H1 (cell line): ENCODE measurements around the gene NAV2. TPM values are rescaled to one million over a fixed set of nuclear protein-coding genes. Genes with fewer than 3 reads are reported as not detected.

Experiments used
- CTCF ChIA-PET: fragments of 300-600 bp; sonication (Branson Sonifier 250); formaldehyde crosslinking; loops from one replicate; lab custom pipeline; 2021; ENCODE audit not compliant: partially characterized antibody; lab: Charles Lee
- POLR2A ChIA-PET: fragments of 300-600 bp; sonication (Branson Sonifier 250); formaldehyde crosslinking; loops from one replicate; lab custom pipeline; 2021; ENCODE audit warnings: inconsistent platforms; ENCODE audit not compliant: partially characterized antibody; lab: Charles Lee
- DNase-seq, 2 experiments: peaks; one replicate each; pipeline versions ENCODE4 v3.0.0 to v3.0.0-alpha.2; 2010 to 2022; ENCODE audit warnings: low spot score in 2 of 2, low read depth in 1 of 2, mixed read lengths in 1 of 2
- FAIRE-seq: peaks from 2 replicates; lab custom pipeline; 2011; peaks lifted over from hg19 to GRCh38; lab: Jason Lieb, UNC
- H2AFZ ChIP-seq: 2 replicates; pipeline ENCODE4 v1.8.1; 2012; ENCODE audit warnings: low read length, inconsistent platforms
- H2AK5ac ChIP-seq: 2 replicates; pipeline ENCODE4 v1.6.1; 2013; ENCODE audit warnings: low read depth, low read length
- H2BK120ac ChIP-seq: replicated peaks from 2 replicates; pipeline ENCODE3; 2013; ENCODE audit warnings: low read depth, low read length, inconsistent platforms
- H2BK12ac ChIP-seq: 2 replicates; pipeline ENCODE4 v1.6.1; 2013; ENCODE audit warnings: low read depth, low read length
- H2BK15ac ChIP-seq: 2 replicates; pipeline ENCODE4 v1.6.1; 2013; ENCODE audit warnings: low read length
- H2BK20ac ChIP-seq: 2 replicates; pipeline ENCODE4 v1.6.1; 2013; ENCODE audit warnings: low read length
- H2BK5ac ChIP-seq: 2 replicates; pipeline ENCODE4 v1.6.1; 2013; ENCODE audit warnings: low read depth, low read length
- H3K14ac ChIP-seq: 2 replicates; pipeline ENCODE4 v1.6.1; 2013; ENCODE audit warnings: inconsistent platforms; ENCODE audit not compliant: insufficient read length
- H3K18ac ChIP-seq: 2 replicates; pipeline ENCODE4 v1.6.1; 2013; ENCODE audit warnings: low read length; ENCODE audit errors: extremely low read depth
- H3K23ac ChIP-seq: 2 replicates; pipeline ENCODE4 v1.6.1; 2013; ENCODE audit warnings: inconsistent platforms; ENCODE audit not compliant: insufficient read length
- H3K23me2 ChIP-seq: 2 replicates; pipeline ENCODE4 v1.6.1; 2013; ENCODE audit warnings: low read depth, low read length
- H3K27ac ChIP-seq: 2 replicates; pipeline ENCODE4 v1.6.1; 2011; ENCODE audit warnings: low read depth, low read length, inconsistent platforms
- H3K27me3 ChIP-seq, 4 experiments: replicated peaks in 1 of 4; 1 replicate in 1 of 4; 2 replicates in 3 of 4; pipeline versions ENCODE4 v1.6.1 to v1.8.1; 2011 to 2013; ENCODE audit warnings: low read length in 3 of 4, mild to moderate bottlenecking in 3 of 4, inconsistent platforms in 2 of 4, mixed read lengths in 2 of 4, moderate library complexity in 1 of 4; ENCODE audit not compliant: control insufficient read depth in 3 of 4, insufficient read depth in 3 of 4; ENCODE audit errors: extremely low read depth in 1 of 4
- H3K36me3 ChIP-seq, 4 experiments: 2 replicates each; pipeline versions ENCODE4 v1.6.1 to v1.8.1; 2011 to 2013; ENCODE audit warnings: mild to moderate bottlenecking in 4 of 4, low read length in 3 of 4, moderate library complexity in 2 of 4, control low read depth in 1 of 4, inconsistent platforms in 1 of 4; ENCODE audit not compliant: insufficient read depth in 4 of 4, control insufficient read depth in 2 of 4
- H3K4ac ChIP-seq: replicated peaks from 2 replicates; pipeline ENCODE3; 2013; ENCODE audit warnings: low read length, low read depth, mixed read lengths, inconsistent platforms; ENCODE audit not compliant: insufficient read length
- H3K4me1 ChIP-seq, 4 experiments: replicated peaks in 1 of 4; 1 replicate in 1 of 4; 2 replicates in 3 of 4; pipeline versions ENCODE4 v1.6.1 to v1.8.1; 2011 to 2013; ENCODE audit warnings: low read length in 3 of 4, inconsistent platforms in 2 of 4, mixed read lengths in 1 of 4; ENCODE audit not compliant: insufficient read depth in 4 of 4, control insufficient read depth in 3 of 4
- H3K4me2 ChIP-seq, 2 experiments: 2 replicates each; pipeline versions ENCODE4 v1.6.1 to v1.8.1; 2011 to 2013; ENCODE audit warnings: low read depth in 2 of 2, low read length in 2 of 2, control low read depth in 1 of 2, inconsistent platforms in 1 of 2, mild to moderate bottlenecking in 1 of 2; ENCODE audit not compliant: insufficient read depth in 1 of 2
- H3K4me3 ChIP-seq, 4 experiments: fragments of 200-600, 300-600 bp in 1 of 4; sonication (generic), shearing (Covaris generic), sonication (Bioruptor Twin) in 1 of 4; 2 replicates each; pipeline versions ENCODE4 v1.5.1 to v1.8.1; 2011 to 2016; ENCODE audit warnings: low read length in 4 of 4, low read depth in 3 of 4, control low read depth in 2 of 4, inconsistent platforms in 2 of 4, mild to moderate bottlenecking in 2 of 4, mixed read lengths in 1 of 4, moderate library complexity in 1 of 4; ENCODE audit not compliant: insufficient read depth in 2 of 4; ENCODE audit errors: extremely low read depth in 1 of 4
- H3K56ac ChIP-seq: replicated peaks from 2 replicates; pipeline ENCODE3; 2013; ENCODE audit warnings: low read depth, mild to moderate bottlenecking, mixed read lengths, low read length, inconsistent platforms; ENCODE audit not compliant: insufficient read length
- H3K79me1 ChIP-seq: 2 replicates; pipeline ENCODE4 v1.6.1; 2013; ENCODE audit warnings: low read depth, low read length, control low read depth
- H3K79me2 ChIP-seq, 2 experiments: 2 replicates each; pipeline versions ENCODE4 v1.6.1 to v1.8.1; 2012 to 2013; ENCODE audit warnings: low read length in 2 of 2, mild to moderate bottlenecking in 2 of 2, inconsistent platforms in 1 of 2; ENCODE audit not compliant: insufficient read depth in 2 of 2, control insufficient read depth in 1 of 2
- H3K9ac ChIP-seq, 4 experiments: replicated peaks in 1 of 4; 1 replicate in 1 of 4; 2 replicates in 3 of 4; pipeline versions ENCODE4 v1.6.1 to v1.8.1; 2011 to 2013; ENCODE audit warnings: low read depth in 3 of 4, low read length in 3 of 4, control low read depth in 2 of 4, mild to moderate bottlenecking in 2 of 4, moderate library complexity in 2 of 4, inconsistent platforms in 1 of 4; ENCODE audit errors: extremely low read depth in 1 of 4
- H3K9me3 ChIP-seq, 2 experiments: 2 replicates each; pipeline versions ENCODE4 v1.6.1 to v1.8.1; 2012 to 2013; ENCODE audit warnings: mild to moderate bottlenecking in 2 of 2, moderate library complexity in 2 of 2, control low read depth in 1 of 2, inconsistent platforms in 1 of 2, low read depth in 1 of 2, low read length in 1 of 2, mixed read lengths in 1 of 2; ENCODE audit not compliant: insufficient read depth in 2 of 2
- H4K20me1 ChIP-seq, 2 experiments: replicated peaks in 1 of 2; 2 replicates each; pipeline versions ENCODE3 to v1.8.1; 2011 to 2013; ENCODE audit warnings: inconsistent platforms in 2 of 2, low read length in 2 of 2, mild to moderate bottlenecking in 1 of 2; ENCODE audit not compliant: insufficient read depth in 2 of 2, control insufficient read depth in 1 of 2
- H4K5ac ChIP-seq: 2 replicates; pipeline ENCODE4 v1.6.1; 2013; ENCODE audit warnings: low read length, low read depth, mixed read lengths, inconsistent platforms; ENCODE audit not compliant: insufficient read length
- H4K8ac ChIP-seq: 2 replicates; pipeline ENCODE4 v1.8.0; 2013; ENCODE audit warnings: mild to moderate bottlenecking, moderate library complexity, low read length, inconsistent platforms; ENCODE audit not compliant: insufficient read depth; ENCODE audit errors: extremely low read depth
- H4K91ac ChIP-seq: replicated peaks from 2 replicates; pipeline ENCODE3; 2013; ENCODE audit warnings: low read length, mixed read lengths, inconsistent platforms; ENCODE audit not compliant: insufficient read length
- JUND ChIP-seq: IDR thresholded peaks from 2 replicates; pipeline ENCODE4 v1.6.1; 2011; ENCODE audit warnings: mild to moderate bottlenecking, improper control_type of control experiment, low read length
- KDM1A ChIP-seq: fragments of 200-600, 300-600 bp; sonication (generic); IDR thresholded peaks from 2 replicates; pipeline ENCODE4 v1.7.1; 2016; ENCODE audit warnings: mild to moderate bottlenecking, low read length, borderline replicate concordance
- MAFK ChIP-seq: IDR thresholded peaks from 2 replicates; pipeline ENCODE4 v1.6.1; 2012; ENCODE audit warnings: low read depth, mild to moderate bottlenecking, improper control_type of control experiment, low read length
- RAD21 ChIP-seq, 2 experiments: IDR thresholded peaks in 1 of 2; conservative IDR thresholded peaks in 1 of 2; 2 replicates each; pipeline ENCODE4 v1.6.1; 2011; ENCODE audit warnings: low read depth in 2 of 2, low read length in 2 of 2, improper control_type of control experiment in 1 of 2, inconsistent platforms in 1 of 2, mild to moderate bottlenecking in 1 of 2, moderate library complexity in 1 of 2
- WGBS, 2 experiments: shearing (Covaris generic) in 1 of 2; methylation state at CpG; one replicate each; pipeline versions ENCODE4 v1.1.6 to v1.1.7; 2013 to 2015; ENCODE audit warnings: low lambda C conversion rate in 2 of 2, mixed read lengths in 2 of 2, inconsistent platforms in 1 of 2, low coverage in 1 of 2, missing lambda C conversion rate in 1 of 2; ENCODE audit not compliant: insufficient replicate concordance in 2 of 2, insufficient coverage in 1 of 2, insufficient read length in 1 of 2; ENCODE audit errors: extremely low coverage in 1 of 2, missing lambda C conversion rate in 1 of 2; 5-methylcytosine and 5-hydroxymethylcytosine counted together
- polyA plus RNA-seq, 7 experiments: library from polyadenylated mRNA; depleted of rRNA in 3 of 7; stranded (reverse) in 5 of 7; unstranded in 2 of 7; fragments of >200 nt in 5 of 7; fragments of 200-250 nt in 2 of 7; gene quantifications; 1 replicate in 5 of 7; 2 replicates in 1 of 7; 4 replicates in 1 of 7; pipeline versions ENCODE4 v1.2.1 to v1.2.3, GENCODE V29; 2011 to 2013; ENCODE audit warnings: missing spikeins in 2 of 7, mixed read lengths in 2 of 7
- total RNA-seq: library from RNA; stranded (reverse); fragmentation: NEBNext Ultra II Directional; extraction: Animal tissue kit (Norgen Biotek cat#: 25700); gene quantifications from 2 replicates; pipeline ENCODE4 v1.2.1, GENCODE V29; 2021
- TF ChIP-seq, protein P1 (sequence below), 3 experiments: IDR thresholded peaks; 1 replicate in 2 of 3; 2 replicates in 1 of 3; pipeline versions ENCODE4 v1.5.1 to v1.6.1; 2011; ENCODE audit warnings: low read length in 3 of 3, mild to moderate bottlenecking in 3 of 3, inconsistent platforms in 2 of 3, low read depth in 1 of 3, moderate library complexity in 1 of 3; ENCODE audit not compliant: insufficient read depth in 1 of 3; ENCODE audit errors: control extremely low read depth in 1 of 3

NAV2 gene
- total and polyA plus RNA-seq, 2 of the 8 experiments (the other 6 are each of a cell fraction or from before 2014, with no cell fraction given), result 35.6 to 73.6 TPM

DNA sequence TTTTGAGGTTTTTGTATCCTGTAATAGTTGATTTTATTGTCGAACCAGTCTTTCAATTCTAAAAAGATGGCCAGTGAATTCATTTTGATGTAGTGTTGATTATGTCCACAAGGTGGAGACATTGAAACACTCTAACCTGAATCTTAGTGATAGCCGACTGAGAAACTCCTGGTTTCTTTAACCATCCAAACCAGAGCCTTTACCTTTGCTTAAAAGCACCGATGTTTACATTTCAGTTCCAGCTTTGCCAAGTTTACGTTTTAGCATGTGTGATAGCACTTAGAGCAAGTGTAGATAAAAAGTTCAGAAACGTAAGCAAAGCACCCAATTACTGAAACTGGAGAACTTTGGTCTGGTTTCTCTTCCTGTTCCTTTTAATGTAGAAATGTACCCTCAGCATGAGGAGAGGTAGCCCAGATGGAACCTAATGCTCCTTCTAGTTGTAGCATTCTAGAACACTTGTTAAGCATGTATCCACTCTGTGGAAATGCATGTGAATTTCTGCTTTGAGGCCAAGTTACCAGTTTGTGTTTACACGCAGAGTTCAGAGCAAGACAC lies 239.0 kb downstream of the NAV2 start:
- FAIRE-seq, result no peak
- CTCF ChIA-PET, result interaction anchor here (0.6 to 8.3 kb wide), 39 partner anchors 10 to 228 kb away, joined by 3 to 72 read pairs (median 6); no protein-coding TSS in a partner anchor

More for the DNA sequence above, 239.0 kb downstream of the NAV2 start:
- no peak overlapping the region for H2AFZ ChIP-seq
- no peak overlapping the region for H4K8ac ChIP-seq
- no peak overlapping the region for H2AK5ac ChIP-seq
- POLR2A ChIA-PET, result interaction anchor here (1.1 kb wide), 1 partner anchor 99 kb away, joined by 3 read pairs; no protein-coding TSS in a partner anchor
- H2BK20ac ChIP-seq, result no peak overlapping the region
- H3K4ac ChIP-seq, result no peak overlapping the region
- 50% methylated on average over 6 of the region's 6 CpGs; no CpG with 5 or more reads in 1 of the 2 experiments for WGBS, 2 experiments
- H2BK15ac ChIP-seq, result no peak overlapping the region
- no peak overlapping the region for H4K91ac ChIP-seq
- TF ChIP-seq RAD21 (IDR thresholded peaks at IDR 0.05 in 1 of 2, conservative IDR thresholded peaks at IDR 0.05 in 1 of 2; ENCODE audit: low read depth in 2 of 2, low read length in 2 of 2) (peak; percentile 74 to 80), MAFK (no peak), KDM1A (no peak), JUND (no peak)
- TF ChIP-seq, protein P1, sequence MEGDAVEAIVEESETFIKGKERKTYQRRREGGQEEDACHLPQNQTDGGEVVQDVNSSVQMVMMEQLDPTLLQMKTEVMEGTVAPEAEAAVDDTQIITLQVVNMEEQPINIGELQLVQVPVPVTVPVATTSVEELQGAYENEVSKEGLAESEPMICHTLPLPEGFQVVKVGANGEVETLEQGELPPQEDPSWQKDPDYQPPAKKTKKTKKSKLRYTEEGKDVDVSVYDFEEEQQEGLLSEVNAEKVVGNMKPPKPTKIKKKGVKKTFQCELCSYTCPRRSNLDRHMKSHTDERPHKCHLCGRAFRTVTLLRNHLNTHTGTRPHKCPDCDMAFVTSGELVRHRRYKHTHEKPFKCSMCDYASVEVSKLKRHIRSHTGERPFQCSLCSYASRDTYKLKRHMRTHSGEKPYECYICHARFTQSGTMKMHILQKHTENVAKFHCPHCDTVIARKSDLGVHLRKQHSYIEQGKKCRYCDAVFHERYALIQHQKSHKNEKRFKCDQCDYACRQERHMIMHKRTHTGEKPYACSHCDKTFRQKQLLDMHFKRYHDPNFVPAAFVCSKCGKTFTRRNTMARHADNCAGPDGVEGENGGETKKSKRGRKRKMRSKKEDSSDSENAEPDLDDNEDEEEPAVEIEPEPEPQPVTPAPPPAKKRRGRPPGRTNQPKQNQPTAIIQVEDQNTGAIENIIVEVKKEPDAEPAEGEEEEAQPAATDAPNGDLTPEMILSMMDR (IDR thresholded peaks at IDR 0.05; ENCODE audit: control extremely low read depth in 1 of 3, insufficient read depth in 1 of 3, low read depth in 1 of 3, low read length in 3 of 3), result peak in 2 of 3 experiments; percentile 43 to 65; a peak in 3 of 4 replicates
- H3K4me1 ChIP-seq, result peaks cover 8 to 21% (median 20%) of the 10 kb centered on the region in 4 experiments; a peak in 6 of 7 replicates
- no peak overlapping the region for H2BK12ac ChIP-seq
- no peak overlapping the region for H3K18ac ChIP-seq
- H3K27ac ChIP-seq, result no peak overlapping the region
- H3K79me1 ChIP-seq, result no peaks in the 10 kb centered on the region; the same call in 1 of the 2 replicates
- H3K9me3 ChIP-seq, result no peaks in the 10 kb centered on the region
- 0 out of 4 replicates have a peak, but pooled peaks cover 0 to 12% of the 10 kb centered on the region in 2 experiments for H3K79me2 ChIP-seq
- H3K56ac ChIP-seq, result no peak overlapping the region
- no peaks in the 10 kb centered on the region; the same call in 1 of the 2 replicates for H3K23me2 ChIP-seq
- no peak overlapping the region for H3K9ac ChIP-seq
- peaks cover 6 to 26% (median 19%) of the 10 kb centered on the region in 4 experiments for H3K36me3 ChIP-seq
- peak overlapping the region; percentile 4; the same call in 1 of the 2 replicates for H2BK5ac ChIP-seq
- H3K14ac ChIP-seq, result no peak overlapping the region
- no peak overlapping the region for H3K4me2 ChIP-seq
- no peak for DNase-seq
- no peaks in the 10 kb centered on the region for H3K27me3 ChIP-seq
- no peaks in the 10 kb centered on the region for H4K20me1 ChIP-seq
- no peak overlapping the region for H4K5ac ChIP-seq
- no peak overlapping the region for H3K23ac ChIP-seq
- H2BK120ac ChIP-seq, result no peak overlapping the region
- no peak overlapping the region for H3K4me3 ChIP-seq
